NCI-H2081 (cell line): ENCODE measurements around the gene GPSM1.
"Not testable (repeated sequence)": the region's sequence is repeated elsewhere in the genome, so short reads cannot be mapped to it uniquely, and the experiment has no call there.

Source experiments
- DNase-seq, 2 experiments: peaks; one replicate each; lab custom pipeline; 2025; lab: John Stamatoyannopoulos, UW

Gene GPSM1

GRCh38 chr9:136317695-136318094 lies 9.6 kb upstream of the GPSM1 start:
- DNase-seq, result no peak

DNA sequence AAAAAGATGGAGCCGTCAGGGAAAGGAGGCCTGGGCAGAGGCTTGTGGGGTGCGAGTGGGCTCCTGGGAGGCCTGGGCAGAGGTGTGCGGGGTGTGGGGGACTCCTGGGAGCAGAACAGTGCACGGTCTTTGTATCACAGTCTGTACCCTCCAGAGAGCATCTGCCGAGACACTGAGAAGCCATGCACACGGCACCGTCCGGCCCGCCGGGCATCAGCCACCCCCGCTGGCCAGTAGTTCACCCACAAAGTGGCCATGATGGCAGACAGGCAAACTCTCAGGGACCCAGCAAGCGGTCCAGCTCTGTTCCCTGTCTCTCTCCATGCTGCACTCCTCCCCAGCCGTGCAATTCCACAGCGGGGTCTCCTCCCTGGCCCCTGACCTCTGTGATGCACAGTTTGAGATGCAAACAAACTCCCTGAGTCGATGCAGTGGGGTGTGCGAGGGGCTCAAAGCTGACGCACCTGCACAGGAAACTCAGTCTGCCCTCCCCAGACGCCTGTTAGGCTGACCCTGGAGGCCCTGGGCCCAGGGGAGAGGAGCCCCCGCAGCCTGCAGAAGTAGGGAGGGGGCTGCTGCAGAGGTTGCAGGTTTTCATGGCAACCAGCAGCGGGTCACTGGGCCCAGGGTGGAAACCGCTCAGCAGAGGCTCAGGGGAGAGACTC lies 9.1 kb upstream of the GPSM1 start:
- DNase-seq, result no peak

DNA sequence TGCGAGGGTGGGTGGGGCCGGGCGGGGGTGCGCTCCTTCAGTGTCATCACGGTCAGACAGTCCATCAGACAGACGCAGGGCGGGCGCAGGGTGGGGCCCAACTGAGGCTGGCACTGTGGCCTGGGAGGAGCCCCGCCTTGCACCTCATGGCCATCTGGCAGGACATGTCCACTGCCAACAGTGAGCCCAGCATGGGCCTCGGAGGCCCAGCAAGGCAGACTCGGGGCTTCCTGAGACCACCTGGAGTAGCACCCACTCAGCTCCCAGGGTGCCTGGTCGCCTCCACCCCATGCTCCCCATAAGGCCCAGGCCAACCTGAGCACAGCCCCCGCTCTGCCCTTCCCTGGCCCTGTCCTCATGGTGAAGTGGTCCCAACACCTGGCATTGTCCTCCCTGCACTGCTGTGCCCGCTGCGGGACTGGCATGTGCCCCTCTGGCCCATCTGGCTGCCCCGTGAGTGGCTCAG lies 8.5 kb upstream of the GPSM1 start:
- no peak for DNase-seq

- not testable (repeated sequence) for DNase-seq
These were observed 8.1 kb upstream of the GPSM1 start for GRCh38 chr9:136319244-136319643.

DNA sequence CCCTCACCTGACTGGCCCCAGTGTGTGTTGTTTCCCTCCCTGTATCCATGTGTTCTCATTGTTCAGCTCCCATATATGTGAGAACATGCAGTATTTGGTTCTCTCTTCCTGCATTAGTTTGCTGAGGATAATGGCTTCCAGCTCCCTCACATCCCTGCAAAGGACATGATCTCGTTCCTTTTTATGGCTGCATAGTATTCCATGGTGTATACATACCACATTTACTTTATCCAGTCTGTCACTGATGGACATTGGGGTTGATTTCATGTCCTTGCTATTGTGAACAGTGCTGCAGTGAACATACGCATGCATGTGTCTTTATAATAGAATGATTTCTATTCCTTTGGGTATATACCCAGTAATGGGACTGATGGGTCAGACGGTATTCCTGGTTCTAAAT lies 7.4 kb upstream of the GPSM1 start:
- DNase-seq, result not testable (repeated sequence)

DNA sequence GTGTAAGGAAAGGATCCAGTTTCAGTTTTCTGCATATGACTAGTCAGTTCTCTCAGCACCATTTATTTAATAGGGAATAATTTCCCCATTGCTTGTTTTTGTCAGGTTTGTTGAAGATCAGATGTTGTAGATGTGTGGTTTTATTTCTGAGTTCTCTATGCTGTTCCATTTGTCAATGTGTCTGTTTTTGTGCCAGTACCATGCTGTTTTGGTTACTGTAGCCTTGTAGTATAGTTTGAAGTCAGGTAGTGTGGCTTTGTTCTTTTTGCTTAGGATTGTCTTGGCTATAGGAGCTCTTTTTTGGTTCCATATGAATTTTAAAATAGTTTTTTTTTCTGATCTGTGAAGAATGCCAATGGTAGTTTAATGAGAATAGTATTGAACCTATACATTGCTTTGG lies 6.4 kb upstream of the GPSM1 start:
- not testable (repeated sequence) for DNase-seq

- no peak for DNase-seq
These were observed 5.8 kb upstream of the GPSM1 start for GRCh38 chr9:136321561-136321960.

GRCh38 chr9:136322756-136323330 lies 4.5 kb upstream of the GPSM1 start:
- no peak for DNase-seq

- DNase-seq, result peak in 1 of 2 experiments; percentile 29
These were observed 4.0 kb upstream of the GPSM1 start for GRCh38 chr9:136323371-136323789.

- no peak for DNase-seq
These were observed 2.6 kb upstream of the GPSM1 start for GRCh38 chr9:136324501-136325300.

DNA sequence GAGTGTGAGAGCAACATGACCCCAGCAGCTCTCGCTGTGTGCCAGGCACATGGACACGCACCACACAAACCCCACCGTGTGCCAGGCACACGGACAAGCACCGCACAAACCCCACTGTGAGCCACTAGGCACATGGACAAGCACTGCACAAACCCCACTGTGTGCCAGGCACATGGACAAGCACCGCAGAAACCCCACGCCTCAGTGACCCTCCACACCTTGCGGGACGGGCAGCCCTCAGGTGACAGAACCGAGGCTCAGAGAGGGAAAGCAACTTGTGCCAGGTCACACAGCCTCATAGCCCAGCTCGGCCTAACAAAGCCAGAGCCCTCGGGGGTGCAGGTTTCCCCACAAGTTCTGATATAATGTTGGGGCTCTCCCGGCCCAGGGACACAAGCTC lies 2.0 kb upstream of the GPSM1 start:
- no peak for DNase-seq

DNA sequence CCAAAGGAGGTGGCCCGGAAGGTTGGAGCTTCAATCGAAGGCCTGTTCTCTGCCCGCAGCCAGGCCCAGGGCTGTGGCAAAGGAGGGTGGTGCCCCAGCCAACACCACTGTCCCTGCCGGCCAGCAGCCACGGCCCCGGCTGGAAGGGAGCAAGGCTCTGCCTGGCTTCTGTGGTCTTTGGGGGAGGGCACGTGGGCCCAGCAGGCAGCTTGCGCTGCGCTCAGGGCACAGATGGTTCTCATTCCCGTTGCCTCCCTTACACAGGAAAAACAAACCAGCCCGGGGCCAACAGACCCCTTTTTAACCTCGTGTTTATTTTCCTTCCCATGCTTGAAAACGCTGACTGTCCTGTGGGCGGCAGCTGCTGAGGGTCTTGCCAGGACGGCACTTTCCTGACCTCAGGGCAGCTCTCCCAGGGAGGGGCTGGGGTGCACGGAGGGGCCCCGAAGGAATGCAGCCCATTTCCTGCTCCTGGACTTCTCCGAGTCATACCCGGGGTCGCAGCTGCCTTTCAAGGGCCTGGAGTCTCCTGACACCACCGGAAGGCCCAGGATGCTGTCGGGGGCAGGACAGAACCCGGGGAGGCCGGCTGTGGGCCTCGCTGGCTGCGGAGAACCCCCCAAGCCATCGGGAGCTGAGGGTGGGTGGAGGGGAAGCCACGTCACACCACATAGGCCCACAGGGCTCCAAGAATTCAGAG lies 1.1 kb upstream of the GPSM1 start:
- no peak for DNase-seq

DNA sequence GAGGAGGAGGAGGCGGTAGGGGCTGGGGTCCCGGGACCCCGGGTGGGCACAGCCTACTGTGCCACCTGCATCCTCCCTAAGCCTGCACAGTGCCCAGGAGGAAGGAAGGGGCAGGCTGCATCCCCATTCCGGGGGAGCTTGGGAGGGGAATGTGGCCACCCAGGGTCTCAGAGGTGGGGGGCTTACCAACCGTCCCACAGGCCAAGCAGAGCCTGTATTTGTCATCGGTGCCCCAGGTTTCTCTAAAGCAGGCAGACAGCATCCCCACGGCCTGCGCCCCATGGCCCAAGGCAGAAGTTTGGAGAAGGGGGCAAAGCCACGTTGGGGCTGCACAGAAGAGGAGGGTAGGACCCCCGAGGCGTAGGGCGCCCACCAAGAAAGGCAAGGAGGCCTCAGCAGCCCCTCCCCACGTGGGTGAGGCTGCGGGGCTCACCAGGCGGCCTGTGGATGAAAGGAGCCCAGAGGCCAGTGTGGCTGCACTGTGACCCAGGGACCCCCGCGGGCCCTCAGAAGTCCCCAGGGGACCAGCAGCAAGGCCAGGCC lies 507 bp upstream of the GPSM1 start:
- DNase-seq, result no peak

- DNase-seq, result peak in 1 of 2 experiments; percentile 25
These were observed 777 bp downstream of the GPSM1 start for GRCh38 chr9:136328011-136328621.

- DNase-seq, result no peak
These were observed 1.3 kb downstream of the GPSM1 start for GRCh38 chr9:136328622-136329041.

- no peak for DNase-seq
These were observed 1.9 kb downstream of the GPSM1 start for GRCh38 chr9:136329211-136329627.

DNA sequence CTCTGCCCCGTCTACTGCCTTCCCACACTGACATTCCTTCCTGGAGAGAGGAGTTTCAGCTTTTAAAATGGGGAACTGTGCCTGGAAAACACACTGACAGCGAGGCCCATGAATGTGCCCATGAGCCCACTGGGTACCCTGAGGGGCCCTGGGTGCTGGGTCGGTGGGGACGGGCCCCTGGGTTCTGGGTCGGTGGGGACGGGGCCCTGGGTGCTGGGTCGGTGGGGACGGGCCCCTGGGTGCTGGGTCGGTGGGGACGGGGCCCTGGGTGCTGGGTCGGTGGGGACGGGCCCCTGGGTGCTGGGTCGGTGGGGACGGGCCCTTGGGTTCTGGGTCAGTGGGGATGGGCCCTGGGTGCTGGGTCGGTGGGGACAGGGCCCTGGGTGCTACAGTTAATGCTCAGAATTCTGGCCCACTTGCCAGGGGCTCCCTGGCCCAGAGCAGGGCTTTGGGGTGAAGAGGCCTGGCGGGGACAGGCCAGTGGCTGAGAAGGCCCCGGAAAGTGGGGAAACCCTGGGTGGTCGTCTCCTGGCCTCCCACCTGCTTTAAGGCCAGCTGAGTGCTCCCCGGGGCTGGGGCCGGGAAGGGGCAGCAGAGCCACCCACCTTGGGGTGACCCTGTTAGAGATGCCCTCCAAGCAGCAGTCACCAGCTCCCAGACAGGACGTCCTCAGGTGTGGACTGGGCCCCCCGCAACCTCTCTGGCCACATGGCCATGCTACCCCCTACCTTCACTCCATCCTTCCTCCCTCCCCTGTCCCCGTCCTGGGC lies 2.5 kb downstream of the GPSM1 start:
- no peak for DNase-seq

DNA sequence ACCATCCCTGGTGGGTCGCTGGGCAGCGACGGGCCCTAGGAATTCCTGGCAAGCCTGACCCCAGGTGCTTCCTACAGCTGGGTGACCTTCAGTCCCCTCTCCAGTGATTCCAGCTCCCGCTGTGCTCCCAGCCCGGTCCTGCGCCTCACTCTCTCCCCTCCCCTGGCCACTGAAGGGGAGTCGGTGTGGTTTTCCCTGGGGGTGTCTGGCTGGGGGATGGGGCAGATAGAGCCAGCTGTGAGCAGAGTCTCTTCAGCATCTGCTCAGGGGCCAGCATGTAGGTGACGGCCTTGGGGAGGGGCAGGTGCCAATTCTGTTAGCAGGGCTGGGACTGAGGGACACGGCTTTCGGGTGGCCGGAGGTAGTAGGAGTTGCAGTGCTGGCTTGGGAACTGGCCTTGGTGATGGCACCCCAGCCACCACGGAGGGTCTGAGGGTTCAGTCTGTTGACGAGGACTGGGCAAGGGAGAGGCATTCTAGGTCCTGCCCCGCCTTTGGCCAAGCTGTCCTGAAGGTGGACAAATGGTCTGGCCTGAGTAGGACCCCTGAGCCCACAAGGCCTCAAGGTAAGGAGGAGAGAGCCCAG lies 3.2 kb downstream of the GPSM1 start:
- DNase-seq, result no peak

DNA sequence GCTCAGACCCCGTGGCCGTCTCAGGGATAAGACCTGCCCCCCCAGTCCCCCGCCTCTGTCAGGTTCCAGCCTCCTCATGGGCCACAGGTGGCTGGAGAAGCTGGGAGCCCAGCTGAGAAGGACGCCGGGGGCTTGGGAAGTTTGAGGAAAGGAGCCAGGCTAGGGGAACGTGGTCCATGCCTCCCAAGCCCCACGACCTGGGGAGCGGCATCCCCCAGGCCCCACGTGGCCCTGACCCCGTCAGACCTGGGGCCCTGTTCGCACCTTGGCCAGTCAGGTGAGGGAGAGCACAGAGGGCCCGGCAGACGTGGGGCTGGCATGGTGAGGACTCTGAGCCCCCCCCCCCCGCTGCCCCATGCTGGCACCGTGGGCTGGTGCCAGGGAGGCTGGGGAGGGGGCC lies 3.7 kb downstream of the GPSM1 start:
- DNase-seq, result no peak
